Uterus (tissue), 4 donors: ENCODE results near the gene CHRM4. TPM values are rescaled to one million over a fixed set of nuclear protein-coding genes. Genes with fewer than 3 reads are reported as not detected.

ENCODE experiments used
- DNase-seq, 2 donors: peaks; one replicate each; pipeline ENCODE4 v3.0.0-alpha.2; 2019 to 2020
- H3K27ac ChIP-seq, 2 donors: fragments of 200-600 bp; sonication (generic); 1 replicate in 1 of 2; 2 replicates in 1 of 2; pipeline ENCODE4 v1.5.1; 2016 to 2018
- H3K27me3 ChIP-seq, 2 donors: fragments of 200-600 bp; sonication (generic); one replicate each; pipeline ENCODE4 v1.5.1; 2018 to 2019; ENCODE audit warnings: control low read depth in 1 of 2
- H3K36me3 ChIP-seq, 2 donors: fragments of 200-600 bp; sonication (generic); one replicate each; pipeline ENCODE4 v1.5.1; 2019; ENCODE audit warnings: control low read depth in 1 of 2
- H3K4me1 ChIP-seq, 2 donors: fragments of 200-600 bp; sonication (generic); one replicate each; pipeline ENCODE4 v1.5.1; 2018 to 2019; ENCODE audit warnings: control low read depth in 1 of 2
- H3K4me3 ChIP-seq, 2 donors: fragments of 200-600 bp; sonication (generic); 1 replicate in 1 of 2; 2 replicates in 1 of 2; pipeline ENCODE4 v1.5.1; 2018 to 2019; ENCODE audit warnings: mild to moderate bottlenecking in 1 of 2
- H3K9me3 ChIP-seq, 2 donors: fragments of 200-600 bp; sonication (generic); one replicate each; pipeline ENCODE4 v1.5.1; 2019; ENCODE audit warnings: control low read depth in 1 of 2
- POLR2A ChIP-seq, 2 donors: fragments of 450-650 bp; IDR thresholded peaks; one replicate each; pipeline ENCODE4 v1.6.1; 2016; ENCODE audit warnings: antibody characterized with exemption in 2 of 2, mild to moderate bottlenecking in 1 of 2, moderate library complexity in 1 of 2
- intact Hi-C: fragments of 100-400 bp; cut with DNase I; formaldehyde crosslinking; loops from one replicate; pipeline ENCODE4 v1.15.1; 2023; ENCODE audit warnings: low total_unique reads
- total RNA-seq, 4 donors: library from RNA; depleted of rRNA in 3 of 4; stranded (reverse); fragments of >200 nt in 3 of 4; gene quantifications; one replicate each; pipeline versions ENCODE4 v1.1.0 to v1.2.4, GENCODE V29; 2014 to 2023
- TF ChIP-seq, protein P1 (sequence below), 4 experiments: fragments of 200-600 bp in 2 of 4; fragments of 450-650 bp in 2 of 4; sonication (generic) in 2 of 4; IDR thresholded peaks; one replicate each; pipeline ENCODE4 v1.5.1; 2016 to 2019; ENCODE audit warnings: antibody characterized with exemption in 4 of 4, mild to moderate bottlenecking in 2 of 4, moderate library complexity in 1 of 4
- donor health status: DM: yes; HTN: yes; CAD: no.

CHRM4 gene
- total RNA-seq, 4 donors from 2014 or later, result 0.14 to 0.67 TPM; not detected in 2

DNA sequence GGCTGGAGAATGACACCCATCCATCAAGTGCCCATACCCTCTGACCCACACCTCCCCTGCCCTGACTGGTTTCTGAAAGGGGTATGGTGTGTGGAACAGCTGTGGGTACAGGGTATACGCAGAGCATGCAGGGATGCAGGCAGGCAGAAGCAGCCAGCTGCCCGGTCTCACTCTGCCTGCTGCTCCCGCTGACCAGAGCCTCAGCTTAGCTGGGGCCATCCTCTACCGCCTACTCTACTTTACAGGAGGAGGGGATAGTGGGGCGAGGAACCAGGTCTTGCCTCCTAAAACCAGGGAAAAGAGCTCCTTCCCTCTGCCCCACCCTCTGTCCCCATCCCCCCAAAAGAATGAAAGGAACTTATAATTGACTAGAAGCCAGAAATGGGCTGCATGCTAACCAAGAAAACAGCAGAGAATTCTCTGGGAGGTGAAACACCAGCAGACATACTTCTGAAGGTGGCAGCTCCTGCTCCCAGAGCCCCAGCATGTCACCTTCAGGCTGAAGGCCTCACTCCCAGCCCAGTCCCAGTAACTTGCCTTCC, 13.0 kb upstream of the CHRM4 start:
- intact Hi-C loops, result no loop called here
- no peak overlapping the region for H3K4me3 ChIP-seq
- H3K4me1 ChIP-seq, result no peaks in the 10 kb centered on the region
- no peaks in the 10 kb centered on the region for H3K9me3 ChIP-seq
- H3K36me3 ChIP-seq, result no peaks in the 10 kb centered on the region
- no peak overlapping the region for H3K27ac ChIP-seq
- DNase-seq, result no peak
- no peaks in the 10 kb centered on the region for H3K27me3 ChIP-seq
- no peak for TF ChIP-seq POLR2A (IDR thresholded peaks at IDR 0.05)
- TF ChIP-seq, protein P1, sequence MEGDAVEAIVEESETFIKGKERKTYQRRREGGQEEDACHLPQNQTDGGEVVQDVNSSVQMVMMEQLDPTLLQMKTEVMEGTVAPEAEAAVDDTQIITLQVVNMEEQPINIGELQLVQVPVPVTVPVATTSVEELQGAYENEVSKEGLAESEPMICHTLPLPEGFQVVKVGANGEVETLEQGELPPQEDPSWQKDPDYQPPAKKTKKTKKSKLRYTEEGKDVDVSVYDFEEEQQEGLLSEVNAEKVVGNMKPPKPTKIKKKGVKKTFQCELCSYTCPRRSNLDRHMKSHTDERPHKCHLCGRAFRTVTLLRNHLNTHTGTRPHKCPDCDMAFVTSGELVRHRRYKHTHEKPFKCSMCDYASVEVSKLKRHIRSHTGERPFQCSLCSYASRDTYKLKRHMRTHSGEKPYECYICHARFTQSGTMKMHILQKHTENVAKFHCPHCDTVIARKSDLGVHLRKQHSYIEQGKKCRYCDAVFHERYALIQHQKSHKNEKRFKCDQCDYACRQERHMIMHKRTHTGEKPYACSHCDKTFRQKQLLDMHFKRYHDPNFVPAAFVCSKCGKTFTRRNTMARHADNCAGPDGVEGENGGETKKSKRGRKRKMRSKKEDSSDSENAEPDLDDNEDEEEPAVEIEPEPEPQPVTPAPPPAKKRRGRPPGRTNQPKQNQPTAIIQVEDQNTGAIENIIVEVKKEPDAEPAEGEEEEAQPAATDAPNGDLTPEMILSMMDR (IDR thresholded peaks at IDR 0.05), result no peak

DNA sequence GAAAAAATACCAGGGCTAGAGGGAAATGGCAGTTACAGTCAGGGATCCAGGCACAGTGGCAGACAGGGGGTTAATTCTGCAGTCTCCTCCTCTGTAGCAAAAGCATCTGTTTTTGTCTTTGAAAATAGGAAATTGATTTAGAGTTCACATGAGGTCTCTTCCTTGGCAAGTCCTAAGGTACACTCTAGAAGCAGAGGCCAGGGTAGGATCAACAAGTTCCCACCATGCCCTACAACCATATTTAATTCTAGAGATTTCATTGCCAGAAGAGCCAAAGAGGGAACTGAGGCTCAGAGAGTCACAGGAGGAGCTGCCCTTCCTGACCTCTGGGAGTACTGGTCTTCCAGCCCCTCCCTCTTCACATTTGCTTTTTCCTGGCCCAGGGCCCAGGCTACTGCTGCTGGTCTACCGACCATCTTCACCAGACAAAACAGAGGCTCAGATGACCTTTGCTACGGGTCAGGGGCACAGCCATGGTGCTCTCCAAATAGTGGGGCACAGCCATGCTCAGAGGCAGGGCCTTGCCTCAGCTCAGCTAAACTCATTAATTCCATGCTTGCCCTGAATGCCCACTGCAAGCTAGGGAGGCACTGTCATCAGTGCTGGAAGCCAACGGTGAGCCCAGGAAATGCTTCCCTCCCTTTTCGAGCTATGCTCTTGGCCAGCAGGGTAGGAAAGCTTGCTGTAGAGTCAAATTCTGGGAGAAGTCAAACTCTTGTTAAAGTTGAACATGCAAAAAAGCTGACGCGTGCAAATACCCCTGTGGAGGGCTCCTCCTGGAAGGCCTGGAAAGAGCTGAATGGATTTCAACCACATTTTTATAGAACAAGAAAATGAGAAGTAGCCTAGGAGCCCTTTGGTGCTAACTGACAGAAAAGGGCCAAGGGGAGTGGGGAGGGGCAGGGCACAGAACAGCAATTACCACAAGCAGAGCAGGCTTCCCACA, 11.7 kb upstream of the CHRM4 start:
- no peak overlapping the region for H3K27ac ChIP-seq
- no peaks in the 10 kb centered on the region for H3K36me3 ChIP-seq
- H3K9me3 ChIP-seq, result no peaks in the 10 kb centered on the region
- no peak overlapping the region for H3K4me3 ChIP-seq
- TF ChIP-seq, protein P1 (IDR thresholded peaks at IDR 0.05), result no peak
- no peak for DNase-seq
- H3K27me3 ChIP-seq, result no peaks in the 10 kb centered on the region
- H3K4me1 ChIP-seq, result no peaks in the 10 kb centered on the region
- intact Hi-C loops, result no loop called here

DNA sequence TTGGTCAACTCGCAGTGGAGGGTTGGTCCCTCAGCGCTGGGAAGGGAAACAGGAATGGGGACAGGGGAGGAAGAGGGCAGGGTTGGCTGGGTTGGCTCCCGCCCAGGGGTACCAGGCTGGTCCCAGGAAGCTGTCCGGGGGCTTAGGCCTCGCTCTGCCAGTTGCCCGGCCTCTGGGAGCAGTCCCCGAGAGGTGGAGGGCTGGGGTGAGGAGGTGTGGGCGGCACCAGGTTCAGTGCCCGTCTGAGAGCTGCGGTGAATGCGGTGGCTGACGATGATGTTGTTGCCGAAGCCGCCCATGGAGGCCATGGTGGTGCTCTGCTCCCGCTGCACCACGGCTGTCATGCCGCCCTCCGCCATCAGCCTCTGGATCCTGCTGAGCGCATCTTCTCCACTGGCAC, 6.0 kb upstream of the CHRM4 start:
- Histone ChIP-seq H3K36me3 (no peaks in the 10 kb centered on the region), H3K4me3 (no peak overlapping the region), H3K27me3 (no peaks in the 10 kb centered on the region), H3K4me1 (no peaks in the 10 kb centered on the region), H3K27ac (no peak overlapping the region), H3K9me3 (no peaks in the 10 kb centered on the region)
- no peak for DNase-seq
- intact Hi-C loops, result no loop called here
- TF ChIP-seq, protein P1 (IDR thresholded peaks at IDR 0.05), result no peak
- TF ChIP-seq POLR2A (IDR thresholded peaks at IDR 0.05), result no peak

DNA sequence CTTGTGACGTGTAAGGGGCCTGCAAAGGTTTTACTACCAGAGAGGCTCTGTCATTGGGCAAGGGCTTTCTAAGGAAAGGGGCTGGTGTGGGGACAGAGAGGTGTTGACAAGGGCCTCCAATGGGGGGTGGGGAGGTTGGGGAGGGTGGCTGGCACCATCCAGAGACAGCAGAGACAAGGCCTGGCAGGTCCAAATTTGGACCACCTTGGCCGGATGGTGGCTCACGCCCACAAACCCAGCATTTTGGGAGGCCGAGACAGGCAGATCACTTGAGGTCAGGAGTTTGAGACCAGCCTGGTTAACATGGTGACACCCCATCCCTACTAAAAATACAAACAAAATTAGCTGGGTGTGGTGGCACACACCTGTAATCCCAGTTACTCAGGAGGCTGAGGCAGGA, 2.2 kb upstream of the CHRM4 start:
- H3K27me3 ChIP-seq, result peaks cover 19 to 22% of the 10 kb centered on the region in 2 donors
- intact Hi-C loops, result loop anchor here (5.0 kb wide), 1 partner anchor 154 kb away; no protein-coding TSS in a partner anchor

More for the DNA sequence above, 2.2 kb upstream of the CHRM4 start:
- DNase-seq, result no peak
- Histone ChIP-seq H3K4me3 (no peak overlapping the region), H3K36me3 (no peaks in the 10 kb centered on the region), H3K4me1 (peaks cover 0 to 33% of the 10 kb centered on the region in 2 donors), H3K9me3 (no peaks in the 10 kb centered on the region), H3K27ac (no peak overlapping the region)
- TF ChIP-seq POLR2A (IDR thresholded peaks at IDR 0.05), result no peak
- TF ChIP-seq, protein P1 (IDR thresholded peaks at IDR 0.05), result no peak
